ENCODE measurements around the gene RBM47.
A peak's percentile ranks its signal among the peaks of the same experiment; 100 is the strongest.
"Not testable (repeated sequence)": the region's sequence is repeated elsewhere in the genome, so short reads cannot be mapped to it uniquely, and the experiment has no call there.

The RBM47 gene

DNA sequence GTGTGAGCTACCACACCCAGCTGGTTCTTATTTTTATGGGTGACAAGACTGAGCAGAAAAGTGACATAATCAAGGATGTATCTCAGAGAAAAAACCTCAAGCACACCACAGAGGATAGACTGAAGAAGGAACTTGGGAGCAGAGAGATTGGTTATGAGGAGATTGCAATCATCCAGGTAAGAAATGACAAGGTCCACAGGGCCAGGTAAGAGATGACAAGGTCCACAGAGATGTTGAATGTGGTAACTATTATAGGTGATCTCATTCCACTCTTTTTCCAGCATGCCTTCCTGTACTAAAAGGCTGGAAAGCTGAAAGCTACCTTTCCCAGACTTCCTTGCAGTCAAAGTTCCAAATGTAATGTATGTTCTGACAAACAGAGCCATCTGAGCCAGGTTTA, 15.9 kb upstream of the RBM47 start:
- DNase-seq (ENCODE audit: low read depth): no peak
- TF ChIP-seq, protein P1, sequence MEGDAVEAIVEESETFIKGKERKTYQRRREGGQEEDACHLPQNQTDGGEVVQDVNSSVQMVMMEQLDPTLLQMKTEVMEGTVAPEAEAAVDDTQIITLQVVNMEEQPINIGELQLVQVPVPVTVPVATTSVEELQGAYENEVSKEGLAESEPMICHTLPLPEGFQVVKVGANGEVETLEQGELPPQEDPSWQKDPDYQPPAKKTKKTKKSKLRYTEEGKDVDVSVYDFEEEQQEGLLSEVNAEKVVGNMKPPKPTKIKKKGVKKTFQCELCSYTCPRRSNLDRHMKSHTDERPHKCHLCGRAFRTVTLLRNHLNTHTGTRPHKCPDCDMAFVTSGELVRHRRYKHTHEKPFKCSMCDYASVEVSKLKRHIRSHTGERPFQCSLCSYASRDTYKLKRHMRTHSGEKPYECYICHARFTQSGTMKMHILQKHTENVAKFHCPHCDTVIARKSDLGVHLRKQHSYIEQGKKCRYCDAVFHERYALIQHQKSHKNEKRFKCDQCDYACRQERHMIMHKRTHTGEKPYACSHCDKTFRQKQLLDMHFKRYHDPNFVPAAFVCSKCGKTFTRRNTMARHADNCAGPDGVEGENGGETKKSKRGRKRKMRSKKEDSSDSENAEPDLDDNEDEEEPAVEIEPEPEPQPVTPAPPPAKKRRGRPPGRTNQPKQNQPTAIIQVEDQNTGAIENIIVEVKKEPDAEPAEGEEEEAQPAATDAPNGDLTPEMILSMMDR (conservative IDR thresholded peaks at IDR 0.05; ENCODE audit: low read length): no peak
- no peak overlapping the region for H3K4me3 ChIP-seq (ENCODE audit: low read length)

DNA sequence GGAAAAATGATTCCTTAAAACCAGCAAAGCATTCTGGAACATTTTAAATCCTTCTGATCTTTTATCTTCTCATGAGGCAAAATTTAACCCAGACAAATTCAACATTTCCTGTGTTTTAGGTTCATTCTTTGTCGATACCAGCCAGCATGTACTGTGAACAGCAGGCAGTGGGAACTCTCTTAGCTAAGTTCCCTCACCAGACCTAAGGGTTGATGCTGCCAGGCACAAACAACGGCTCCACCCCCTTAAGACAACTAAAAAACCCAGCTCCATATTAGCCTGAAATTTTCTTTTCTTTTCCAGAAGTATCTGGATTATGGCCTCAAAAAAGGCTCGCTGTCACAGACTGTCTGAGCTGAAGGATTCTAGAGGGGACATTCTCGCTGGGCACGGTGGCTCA, 2.4 kb upstream of the RBM47 start:
- TF ChIP-seq, protein P1 (conservative IDR thresholded peaks at IDR 0.05; ENCODE audit: low read length): no peak
- H3K4me3 ChIP-seq (ENCODE audit: low read length): no peak overlapping the region
- no peak for DNase-seq (ENCODE audit: low read depth)

DNA sequence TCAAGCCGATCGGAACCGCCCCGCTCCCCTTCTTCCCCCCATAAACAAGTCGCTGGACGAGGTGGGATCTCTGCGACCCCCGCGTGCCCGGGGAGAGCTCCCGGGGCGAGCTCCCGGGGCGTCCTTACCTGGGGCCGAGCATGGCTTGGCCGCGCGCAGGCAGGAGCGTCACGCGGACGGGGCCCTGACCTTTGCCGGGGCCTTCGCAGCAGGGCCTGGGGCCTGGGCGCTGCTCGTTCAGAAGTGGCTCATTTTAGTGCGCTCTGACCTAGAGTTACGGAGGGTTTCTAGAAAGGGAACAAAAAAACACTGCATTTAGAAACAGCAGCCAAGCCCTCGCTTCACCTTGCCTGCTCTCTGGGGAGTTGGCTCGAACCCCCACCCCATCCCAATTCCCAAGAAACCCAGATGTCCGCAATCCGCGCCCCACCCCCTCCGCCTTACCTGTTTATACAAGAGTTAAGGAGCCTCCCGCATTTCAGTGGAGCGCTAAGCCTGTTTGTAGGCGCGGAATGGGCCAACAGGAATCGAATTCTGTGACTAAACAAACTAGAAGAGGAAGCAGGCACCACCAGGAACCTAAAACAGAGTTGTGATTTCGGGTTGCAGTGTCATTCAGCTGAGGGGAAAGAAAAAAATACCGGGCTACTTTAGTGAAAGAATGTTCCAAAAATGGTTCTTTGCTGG, 814 bp upstream of the RBM47 start:
- H3K4me3 ChIP-seq (ENCODE audit: low read length): no peak overlapping the region
- DNase-seq (ENCODE audit: low read depth): no peak
- TF ChIP-seq, protein P1 (conservative IDR thresholded peaks at IDR 0.05; ENCODE audit: low read length): no peak

DNA sequence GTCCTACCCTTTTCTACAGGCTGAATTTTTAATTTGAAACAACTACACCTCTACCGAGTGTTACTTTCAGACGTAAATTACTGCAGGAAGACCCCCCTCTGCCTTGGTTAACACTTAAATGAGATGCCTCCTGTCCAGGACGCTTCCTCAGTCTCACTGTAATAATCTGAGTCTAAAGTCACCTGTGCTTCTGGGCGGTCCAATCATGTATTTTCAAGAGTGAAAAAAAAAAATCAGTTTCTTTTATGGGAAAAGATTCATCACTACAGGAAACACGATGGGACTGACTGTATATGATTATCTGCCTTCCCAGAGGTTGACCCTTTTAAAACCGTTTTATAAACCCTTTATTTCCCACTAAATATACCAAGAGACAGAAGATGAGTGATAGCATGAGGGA, 776 bp downstream of the RBM47 start:
- H3K4me3 ChIP-seq (ENCODE audit: low read length): peak overlapping the region; percentile 73
- TF ChIP-seq, protein P1 (conservative IDR thresholded peaks at IDR 0.05; ENCODE audit: low read length): no peak
- DNase-seq (ENCODE audit: low read depth): no peak

DNA sequence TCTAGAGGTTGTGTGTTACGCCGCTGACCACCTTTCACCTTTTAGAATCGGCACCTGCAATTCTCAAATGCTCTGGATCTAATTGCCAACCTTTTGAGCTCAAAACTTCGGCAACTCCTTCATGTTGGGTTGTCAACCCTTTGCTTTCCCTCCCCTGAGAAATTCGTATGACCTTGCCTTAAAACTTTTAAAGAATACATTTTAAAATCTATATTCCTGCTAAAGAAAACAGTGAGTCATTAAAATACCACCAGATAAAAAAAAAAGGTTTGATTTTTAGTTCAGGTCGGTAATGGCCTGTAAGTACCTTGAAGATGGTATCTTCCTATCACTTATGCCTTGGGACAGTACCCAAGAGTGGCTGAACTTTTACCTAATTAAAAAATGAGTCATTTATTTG, 1.3 kb downstream of the RBM47 start:
- not testable (repeated sequence) for DNase-seq (ENCODE audit: low read depth); H3K4me3 ChIP-seq (ENCODE audit: low read length)

DNA sequence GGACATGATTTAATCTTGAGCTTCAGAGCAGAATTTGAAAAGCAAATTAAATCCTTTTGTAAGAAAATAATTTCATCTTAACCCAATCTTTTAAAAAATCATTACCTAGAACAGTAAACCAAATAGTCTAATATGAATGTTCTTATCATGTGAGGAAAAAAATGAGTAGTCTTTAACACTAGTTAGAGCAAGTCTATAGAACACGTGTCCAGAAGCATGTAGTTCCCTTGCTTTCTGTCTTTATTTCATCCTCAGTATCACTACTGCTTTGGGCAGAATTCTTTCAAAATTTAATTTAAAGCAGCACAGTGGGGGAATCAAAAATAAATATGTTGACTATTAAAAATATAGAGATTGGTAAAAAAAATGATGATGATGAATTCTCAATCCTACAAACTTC, 2.1 kb downstream of the RBM47 start:
- TF ChIP-seq, protein P1 (conservative IDR thresholded peaks at IDR 0.05; ENCODE audit: low read length): no peak
- H3K4me3 ChIP-seq (ENCODE audit: low read length): no peak overlapping the region
- no peak for DNase-seq (ENCODE audit: low read depth)

DNA sequence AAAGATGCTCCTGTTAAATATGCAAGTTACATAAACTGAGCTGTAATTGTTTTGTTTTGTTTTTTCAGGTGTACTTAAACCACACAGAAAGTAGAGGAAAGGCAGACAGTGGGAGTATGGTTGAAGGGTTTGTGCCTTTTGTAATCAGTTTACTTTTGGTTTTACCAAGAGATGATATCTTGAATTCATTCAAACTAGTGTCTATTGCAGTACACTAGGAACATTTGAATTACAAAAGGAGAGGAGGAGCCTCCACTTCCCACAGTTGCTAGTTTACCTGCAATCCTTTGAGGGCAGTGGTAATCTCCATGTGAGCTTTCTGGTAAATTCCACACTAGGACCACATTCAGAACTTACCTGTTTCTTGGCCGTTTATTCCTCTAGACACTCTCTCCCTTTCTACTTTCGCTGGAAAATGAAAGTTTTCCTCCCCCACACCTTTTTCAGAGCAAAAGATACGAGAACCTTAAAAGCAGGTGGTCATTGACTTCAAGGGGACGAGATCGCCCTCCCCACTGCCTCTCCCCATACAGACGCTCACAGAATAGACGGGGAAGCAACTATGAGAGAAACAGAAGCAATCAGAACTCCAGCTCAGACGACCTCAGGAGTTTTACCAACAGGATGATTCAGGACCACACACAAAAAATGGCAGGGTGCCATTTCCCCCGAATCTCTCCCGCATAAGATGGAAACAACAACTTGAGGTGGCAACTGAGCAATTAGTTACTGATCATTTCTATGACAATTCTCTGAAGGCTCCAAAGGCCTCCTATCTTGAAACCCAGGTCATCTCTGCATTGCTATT, 3.3 kb downstream of the RBM47 start:
- no peak for DNase-seq (ENCODE audit: low read depth)
- H3K4me3 ChIP-seq (ENCODE audit: low read length): no peak overlapping the region
- TF ChIP-seq, protein P1 (conservative IDR thresholded peaks at IDR 0.05; ENCODE audit: low read length): no peak
